HCT116 (cell line): ENCODE results near the gene ST6GALNAC2.

ENCODE experiments used
- EZH2 ChIP-seq: fragments of 200-600 bp; sonication (generic); IDR thresholded peaks from 2 replicates; pipeline ENCODE4 v1.6.1; 2017; ENCODE audit warnings: antibody characterized with exemption, mixed run types
- POLR2A ChIP-seq: IDR thresholded peaks from 2 replicates; pipeline ENCODE4 v1.7.0; 2011; ENCODE audit warnings: borderline replicate concordance; ENCODE audit not compliant: insufficient read depth, insufficient read length; ENCODE audit errors: extremely low read depth
- ZNF274 ChIP-seq: fragments of 200-500 bp; sonication (Bioruptor generic); IDR thresholded peaks from 2 replicates; pipeline ENCODE4 v1.6.1; 2014; ENCODE audit warnings: mild to moderate bottlenecking, low read depth, low read length, inconsistent platforms
- TF ChIP-seq, protein P1 (sequence below), 3 experiments: fragments of 200-600 bp in 1 of 3; sonication (generic) in 1 of 3; IDR thresholded peaks in 2 of 3; conservative IDR thresholded peaks in 1 of 3; 2 replicates each; pipeline ENCODE4 v1.5.1; 2012 to 2017; ENCODE audit warnings: low read depth in 2 of 3, low read length in 2 of 3, antibody characterized with exemption in 1 of 3, borderline replicate concordance in 1 of 3, control low read depth in 1 of 3, mild to moderate bottlenecking in 1 of 3, mixed read lengths in 1 of 3, mixed run types in 1 of 3, moderate library complexity in 1 of 3; ENCODE audit not compliant: insufficient read depth in 1 of 3

DNA sequence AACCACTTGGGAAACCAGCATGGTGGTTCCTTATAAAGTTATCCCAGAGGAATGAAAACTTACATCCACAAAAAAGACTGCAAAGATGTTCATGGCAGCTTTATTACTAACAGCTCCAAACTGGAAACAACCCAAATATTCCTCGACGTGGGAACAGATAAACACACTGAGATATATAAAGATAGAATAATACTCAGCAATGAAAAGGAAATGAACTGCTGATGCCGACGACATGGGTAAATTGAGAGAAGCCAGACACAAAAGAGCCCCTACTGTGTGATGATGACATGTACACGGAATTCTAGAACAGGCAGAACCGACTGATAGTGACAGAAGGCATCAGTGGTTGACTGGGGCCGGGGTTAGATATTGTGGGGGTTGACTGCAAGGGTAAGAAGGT lies 36.1 kb downstream of the ST6GALNAC2 start:
- TF ChIP-seq, protein P1, sequence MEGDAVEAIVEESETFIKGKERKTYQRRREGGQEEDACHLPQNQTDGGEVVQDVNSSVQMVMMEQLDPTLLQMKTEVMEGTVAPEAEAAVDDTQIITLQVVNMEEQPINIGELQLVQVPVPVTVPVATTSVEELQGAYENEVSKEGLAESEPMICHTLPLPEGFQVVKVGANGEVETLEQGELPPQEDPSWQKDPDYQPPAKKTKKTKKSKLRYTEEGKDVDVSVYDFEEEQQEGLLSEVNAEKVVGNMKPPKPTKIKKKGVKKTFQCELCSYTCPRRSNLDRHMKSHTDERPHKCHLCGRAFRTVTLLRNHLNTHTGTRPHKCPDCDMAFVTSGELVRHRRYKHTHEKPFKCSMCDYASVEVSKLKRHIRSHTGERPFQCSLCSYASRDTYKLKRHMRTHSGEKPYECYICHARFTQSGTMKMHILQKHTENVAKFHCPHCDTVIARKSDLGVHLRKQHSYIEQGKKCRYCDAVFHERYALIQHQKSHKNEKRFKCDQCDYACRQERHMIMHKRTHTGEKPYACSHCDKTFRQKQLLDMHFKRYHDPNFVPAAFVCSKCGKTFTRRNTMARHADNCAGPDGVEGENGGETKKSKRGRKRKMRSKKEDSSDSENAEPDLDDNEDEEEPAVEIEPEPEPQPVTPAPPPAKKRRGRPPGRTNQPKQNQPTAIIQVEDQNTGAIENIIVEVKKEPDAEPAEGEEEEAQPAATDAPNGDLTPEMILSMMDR (IDR thresholded peaks at IDR 0.05 in 2 of 3, conservative IDR thresholded peaks at IDR 0.05 in 1 of 3; ENCODE audit: borderline replicate concordance in 1 of 3, insufficient read depth in 1 of 3, low read depth in 2 of 3, low read length in 2 of 3), result no peak
- no peak for TF ChIP-seq POLR2A
- TF ChIP-seq ZNF274, result no peak
- no peak for TF ChIP-seq EZH2
